ENCODE results near the gene CCHCR1.

CCHCR1 gene

DNA sequence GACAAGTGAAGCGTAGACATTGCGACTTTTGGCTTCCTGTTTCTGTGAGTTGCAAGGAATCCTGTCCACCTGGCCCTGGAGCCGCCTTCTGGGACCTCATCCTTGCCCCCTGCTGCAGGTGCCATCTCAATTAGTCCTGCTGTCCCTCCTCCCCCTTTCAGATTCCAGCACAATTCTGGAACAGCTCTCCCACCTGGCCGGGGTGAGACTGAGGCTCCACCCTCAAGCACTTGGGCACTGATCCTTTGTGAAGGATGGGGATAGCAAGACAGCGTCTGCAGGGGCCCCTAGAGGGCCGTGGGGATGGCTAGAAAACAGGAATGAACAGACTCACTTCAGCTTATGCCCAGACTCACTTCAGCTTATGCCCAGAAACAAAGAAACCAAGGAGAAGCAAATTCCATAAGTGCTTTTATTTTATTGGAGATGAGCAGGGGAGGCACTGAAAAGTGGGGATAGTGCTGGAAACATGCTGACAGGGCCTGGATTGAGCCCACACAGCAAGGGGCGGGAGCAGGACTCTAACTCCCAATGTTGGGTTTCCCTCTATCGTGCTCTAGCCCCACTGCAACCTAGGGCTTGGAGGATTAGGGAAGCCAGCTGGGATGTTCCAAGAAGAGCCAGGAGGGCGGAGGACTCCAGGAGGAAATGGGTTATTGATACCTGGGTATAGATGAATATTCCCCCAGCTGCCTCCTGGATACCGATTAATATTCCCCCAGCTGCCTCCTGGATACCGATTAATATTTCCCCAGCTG is 46.6 kb downstream of the CCHCR1 start:
- no peak for DNase-seq (ENCODE audit: low read depth in 1 of 2, low spot score in 1 of 2)

DNA sequence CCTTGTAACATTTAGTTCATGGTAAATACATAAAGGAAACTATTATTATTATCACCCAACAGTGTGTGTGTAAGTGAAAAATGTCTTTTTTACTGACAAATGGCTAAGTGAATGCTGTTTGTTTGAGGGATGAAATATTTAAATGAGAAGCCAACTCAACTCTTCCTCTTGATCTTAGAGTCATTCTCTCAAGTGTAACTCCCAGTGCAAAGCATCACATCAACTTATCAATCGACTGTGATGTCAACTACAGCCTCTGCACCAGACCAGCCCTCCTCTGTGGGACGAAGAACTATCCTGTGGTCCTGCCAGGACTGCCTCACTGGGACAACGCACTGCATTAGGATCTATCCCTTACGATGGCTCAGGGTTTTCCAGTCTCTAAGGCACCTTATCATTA is 50.5 kb downstream of the CCHCR1 start:
- DNase-seq (ENCODE audit: low read depth in 1 of 2, low spot score in 1 of 2), result no peak

DNA sequence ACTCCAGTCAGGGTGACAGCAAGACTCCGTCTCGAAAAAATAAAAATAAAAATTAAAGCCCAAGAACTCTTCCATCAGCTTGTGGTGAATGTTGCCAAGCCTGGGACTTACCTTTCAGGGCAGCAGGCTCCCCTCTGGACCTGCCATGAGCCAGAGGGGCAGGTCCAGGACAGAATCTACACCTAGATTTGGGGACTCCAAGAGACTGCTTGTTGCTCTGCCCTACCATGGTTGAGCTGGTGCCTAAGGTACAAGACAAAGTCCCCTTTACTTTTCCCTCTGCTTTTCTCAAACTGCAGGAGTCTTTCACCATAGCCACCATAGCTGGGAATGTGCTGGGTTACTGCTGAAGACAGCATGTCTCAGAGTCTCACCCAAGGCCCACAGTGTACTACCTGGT is 54.5 kb downstream of the CCHCR1 start:
- DNase-seq (ENCODE audit: low read depth in 1 of 2, low spot score in 1 of 2), result no peak

DNA sequence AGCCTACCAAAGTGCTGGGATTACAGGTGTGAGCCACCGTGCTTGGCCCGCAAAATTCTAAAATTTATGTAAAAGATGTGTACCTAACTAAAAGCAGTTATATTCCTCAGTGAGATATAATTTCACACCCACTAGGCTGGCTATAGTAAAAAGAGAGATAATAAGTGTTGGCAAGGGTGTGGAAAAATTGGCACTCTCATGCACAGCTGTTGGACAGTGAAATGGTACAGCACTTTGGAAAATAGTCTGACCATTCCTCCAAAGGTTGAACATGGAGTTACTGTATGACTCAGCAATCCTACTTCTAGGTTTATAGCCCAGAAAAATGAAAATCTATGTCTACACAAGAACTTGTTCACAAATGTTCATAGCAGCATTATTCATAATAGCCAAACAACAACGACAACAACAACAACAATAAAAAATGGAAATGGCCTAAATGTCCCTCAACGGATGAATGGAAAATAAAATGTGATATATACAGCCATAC is 59.1 kb downstream of the CCHCR1 start:
- no peak for DNase-seq (ENCODE audit: low read depth in 1 of 2, low spot score in 1 of 2)

DNA sequence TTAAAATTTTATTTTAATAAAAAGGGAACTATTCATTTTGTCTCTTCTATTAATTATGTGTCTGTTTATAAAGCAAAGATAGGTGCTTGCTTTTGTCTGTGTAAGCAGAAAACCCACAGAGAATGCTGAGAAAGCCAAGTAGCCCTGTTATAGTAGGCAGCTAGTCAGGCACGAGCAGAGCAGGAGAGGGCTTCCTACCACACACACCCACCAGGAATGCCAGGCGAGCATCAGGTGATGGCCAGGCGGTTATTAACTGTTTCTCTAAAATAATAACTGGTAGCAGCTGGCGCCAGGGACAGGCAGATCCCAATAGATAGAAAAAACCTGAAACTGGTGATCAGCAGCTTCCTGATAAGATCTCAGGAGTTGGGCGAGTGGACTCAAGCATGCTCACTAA is 60.9 kb downstream of the CCHCR1 start:
- DNase-seq (ENCODE audit: low read depth in 1 of 2, low spot score in 1 of 2), result no peak

DNA sequence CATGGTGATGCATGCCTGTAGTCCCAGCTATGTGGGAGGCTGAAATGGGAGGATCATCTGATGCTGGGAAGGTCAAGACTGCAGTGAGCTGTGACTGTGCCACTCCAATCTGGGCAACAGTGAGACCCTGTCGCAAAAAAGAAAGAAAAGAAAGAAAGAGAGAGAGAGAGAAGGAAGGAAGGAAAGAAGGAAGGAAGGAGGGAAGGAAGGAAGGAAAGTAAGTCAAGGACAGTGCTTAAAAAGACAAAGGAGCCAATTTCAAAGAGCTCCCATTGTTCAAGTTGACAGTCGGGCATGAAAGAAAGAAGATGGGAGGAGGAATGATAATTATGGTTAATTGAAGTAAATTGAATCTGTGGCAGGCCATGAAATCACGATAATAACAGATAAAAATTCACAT is 61.4 kb downstream of the CCHCR1 start:
- no peak for DNase-seq (ENCODE audit: low read depth in 1 of 2, low spot score in 1 of 2)

DNA sequence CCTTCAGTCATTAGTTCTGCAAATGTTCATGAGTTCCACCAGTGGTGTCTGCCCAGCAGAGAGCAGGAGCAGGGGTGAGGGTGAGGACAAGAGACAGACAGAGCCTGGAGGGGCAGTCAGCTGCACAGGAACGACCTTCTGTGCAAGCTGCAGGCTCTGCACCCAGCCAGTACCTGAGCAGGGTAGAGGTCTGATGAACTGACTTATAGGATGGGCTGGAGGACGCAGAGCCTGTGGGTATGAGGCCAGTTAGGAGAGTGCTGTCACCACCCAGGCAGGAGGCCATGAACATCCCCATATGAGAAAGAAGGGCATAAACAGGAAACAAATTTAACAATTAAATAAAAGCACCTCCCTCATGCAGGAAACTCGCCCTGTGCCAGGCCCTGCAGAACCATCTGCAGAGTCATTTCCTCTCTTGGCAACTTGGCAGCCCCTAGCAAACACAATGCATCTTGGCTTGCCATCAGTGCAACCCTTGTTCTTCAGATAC is 63.2 kb downstream of the CCHCR1 start:
- peak in 1 of 2 donors; percentile 5 for DNase-seq (ENCODE audit: low read depth in 1 of 2, low spot score in 1 of 2)

DNA sequence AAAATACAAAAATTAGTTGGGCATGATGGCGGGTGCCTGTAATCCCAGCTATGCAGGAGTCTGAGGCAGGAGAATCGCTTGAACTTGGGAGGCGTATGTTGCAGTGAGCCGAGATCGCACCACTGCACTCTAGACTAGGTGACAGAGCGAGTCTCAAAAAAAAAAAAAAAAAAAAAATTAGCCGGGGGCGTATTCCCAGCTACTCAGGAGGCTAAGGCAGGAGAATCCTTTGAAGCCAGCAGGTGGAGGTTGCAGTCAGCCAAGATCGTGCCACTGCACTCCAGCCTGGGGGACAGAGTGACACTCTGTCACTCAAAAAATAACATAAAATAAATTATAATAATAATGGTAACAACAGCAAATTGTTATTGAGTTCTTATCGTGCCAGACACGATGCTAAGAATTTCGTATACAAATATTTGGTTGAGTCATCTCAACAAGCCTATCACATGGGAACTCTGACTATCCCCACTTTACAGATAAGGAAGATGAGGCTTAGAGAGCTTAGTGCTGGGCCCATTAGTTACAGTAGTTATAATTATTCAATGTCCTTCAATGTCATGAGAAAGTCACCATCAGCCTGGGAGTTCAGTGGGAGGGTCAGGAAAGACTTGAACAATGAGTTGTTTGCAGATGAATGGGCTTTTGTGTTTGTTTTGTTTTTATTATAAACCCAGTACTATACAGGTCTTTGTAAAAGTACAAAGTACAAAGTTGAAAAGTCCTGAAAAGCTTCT is 64.7 kb downstream of the CCHCR1 start:
- DNase-seq (ENCODE audit: low read depth in 1 of 2, low spot score in 1 of 2), result no peak
